22Rv1 (cell line): ENCODE data around the gene ERO1B.

Experiments used
- ZFX ChIP-seq: fragments of 450-650 bp; IDR thresholded peaks from 2 replicates; pipeline ENCODE4 v1.6.1; 2017; ENCODE audit warnings: antibody characterized with exemption, borderline replicate concordance
- TF ChIP-seq, protein P1 (sequence below): fragments of 450-650 bp; IDR thresholded peaks from 2 replicates; pipeline ENCODE4 v1.5.1; 2017; ENCODE audit warnings: mild to moderate bottlenecking

DNA sequence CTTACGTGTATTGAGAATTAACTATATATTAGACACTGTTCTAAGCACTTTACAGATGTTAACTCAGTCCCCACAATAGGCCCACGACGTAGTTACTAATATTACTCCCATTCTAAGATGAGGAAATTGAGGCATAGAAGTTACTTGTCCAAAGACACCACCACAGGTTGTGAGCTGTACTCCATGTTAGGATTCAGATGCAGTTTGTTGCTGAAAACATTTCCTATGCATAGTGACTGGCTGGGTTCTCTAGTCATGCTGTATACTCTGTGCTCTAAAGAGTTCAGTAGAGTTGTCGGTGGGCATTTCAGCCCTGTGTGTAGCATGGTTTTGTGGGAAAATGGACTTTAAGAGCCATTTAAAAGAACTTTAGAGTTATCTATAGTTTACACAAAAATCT is 74.2 kb downstream of the ERO1B start:
- TF ChIP-seq, protein P1, sequence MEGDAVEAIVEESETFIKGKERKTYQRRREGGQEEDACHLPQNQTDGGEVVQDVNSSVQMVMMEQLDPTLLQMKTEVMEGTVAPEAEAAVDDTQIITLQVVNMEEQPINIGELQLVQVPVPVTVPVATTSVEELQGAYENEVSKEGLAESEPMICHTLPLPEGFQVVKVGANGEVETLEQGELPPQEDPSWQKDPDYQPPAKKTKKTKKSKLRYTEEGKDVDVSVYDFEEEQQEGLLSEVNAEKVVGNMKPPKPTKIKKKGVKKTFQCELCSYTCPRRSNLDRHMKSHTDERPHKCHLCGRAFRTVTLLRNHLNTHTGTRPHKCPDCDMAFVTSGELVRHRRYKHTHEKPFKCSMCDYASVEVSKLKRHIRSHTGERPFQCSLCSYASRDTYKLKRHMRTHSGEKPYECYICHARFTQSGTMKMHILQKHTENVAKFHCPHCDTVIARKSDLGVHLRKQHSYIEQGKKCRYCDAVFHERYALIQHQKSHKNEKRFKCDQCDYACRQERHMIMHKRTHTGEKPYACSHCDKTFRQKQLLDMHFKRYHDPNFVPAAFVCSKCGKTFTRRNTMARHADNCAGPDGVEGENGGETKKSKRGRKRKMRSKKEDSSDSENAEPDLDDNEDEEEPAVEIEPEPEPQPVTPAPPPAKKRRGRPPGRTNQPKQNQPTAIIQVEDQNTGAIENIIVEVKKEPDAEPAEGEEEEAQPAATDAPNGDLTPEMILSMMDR: no peak
- no peak for TF ChIP-seq ZFX
